H1 (cell line): Measurements from ENCODE around the gene RALGAPA1. TPM values are rescaled to one million over a fixed set of nuclear protein-coding genes. Genes with fewer than 3 reads are reported as not detected.

Experiments
- CTCF ChIA-PET: fragments of 300-600 bp; sonication (Branson Sonifier 250); formaldehyde crosslinking; loops from one replicate; lab custom pipeline; 2021; ENCODE audit not compliant: partially characterized antibody; lab: Charles Lee
- POLR2A ChIA-PET: fragments of 300-600 bp; sonication (Branson Sonifier 250); formaldehyde crosslinking; loops from one replicate; lab custom pipeline; 2021; ENCODE audit warnings: inconsistent platforms; ENCODE audit not compliant: partially characterized antibody; lab: Charles Lee
- DNase-seq, 2 experiments: peaks; one replicate each; pipeline versions ENCODE4 v3.0.0 to v3.0.0-alpha.2; 2010 to 2022; ENCODE audit warnings: low spot score in 2 of 2, low read depth in 1 of 2, mixed read lengths in 1 of 2
- FAIRE-seq: peaks from 2 replicates; lab custom pipeline; 2011; peaks lifted over from hg19 to GRCh38; lab: Jason Lieb, UNC
- H2AFZ ChIP-seq: 2 replicates; pipeline ENCODE4 v1.8.1; 2012; ENCODE audit warnings: low read length, inconsistent platforms
- H2AK5ac ChIP-seq: 2 replicates; pipeline ENCODE4 v1.6.1; 2013; ENCODE audit warnings: low read depth, low read length
- H2BK120ac ChIP-seq: replicated peaks from 2 replicates; pipeline ENCODE3; 2013; ENCODE audit warnings: low read depth, low read length, inconsistent platforms
- H2BK12ac ChIP-seq: 2 replicates; pipeline ENCODE4 v1.6.1; 2013; ENCODE audit warnings: low read depth, low read length
- H2BK15ac ChIP-seq: 2 replicates; pipeline ENCODE4 v1.6.1; 2013; ENCODE audit warnings: low read length
- H2BK20ac ChIP-seq: 2 replicates; pipeline ENCODE4 v1.6.1; 2013; ENCODE audit warnings: low read length
- H2BK5ac ChIP-seq: 2 replicates; pipeline ENCODE4 v1.6.1; 2013; ENCODE audit warnings: low read depth, low read length
- H3K14ac ChIP-seq: 2 replicates; pipeline ENCODE4 v1.6.1; 2013; ENCODE audit warnings: inconsistent platforms; ENCODE audit not compliant: insufficient read length
- H3K18ac ChIP-seq: 2 replicates; pipeline ENCODE4 v1.6.1; 2013; ENCODE audit warnings: low read length; ENCODE audit errors: extremely low read depth
- H3K23ac ChIP-seq: 2 replicates; pipeline ENCODE4 v1.6.1; 2013; ENCODE audit warnings: inconsistent platforms; ENCODE audit not compliant: insufficient read length
- H3K23me2 ChIP-seq: 2 replicates; pipeline ENCODE4 v1.6.1; 2013; ENCODE audit warnings: low read depth, low read length
- H3K27ac ChIP-seq: 2 replicates; pipeline ENCODE4 v1.6.1; 2011; ENCODE audit warnings: low read depth, low read length, inconsistent platforms
- H3K27me3 ChIP-seq, 4 experiments: replicated peaks in 1 of 4; 1 replicate in 1 of 4; 2 replicates in 3 of 4; pipeline versions ENCODE4 v1.6.1 to v1.8.1; 2011 to 2013; ENCODE audit warnings: low read length in 3 of 4, mild to moderate bottlenecking in 3 of 4, inconsistent platforms in 2 of 4, mixed read lengths in 2 of 4, moderate library complexity in 1 of 4; ENCODE audit not compliant: control insufficient read depth in 3 of 4, insufficient read depth in 3 of 4; ENCODE audit errors: extremely low read depth in 1 of 4
- H3K36me3 ChIP-seq, 4 experiments: 2 replicates each; pipeline versions ENCODE4 v1.6.1 to v1.8.1; 2011 to 2013; ENCODE audit warnings: mild to moderate bottlenecking in 4 of 4, low read length in 3 of 4, moderate library complexity in 2 of 4, control low read depth in 1 of 4, inconsistent platforms in 1 of 4; ENCODE audit not compliant: insufficient read depth in 4 of 4, control insufficient read depth in 2 of 4
- H3K4ac ChIP-seq: replicated peaks from 2 replicates; pipeline ENCODE3; 2013; ENCODE audit warnings: low read length, low read depth, mixed read lengths, inconsistent platforms; ENCODE audit not compliant: insufficient read length
- H3K4me1 ChIP-seq, 4 experiments: replicated peaks in 1 of 4; 1 replicate in 1 of 4; 2 replicates in 3 of 4; pipeline versions ENCODE4 v1.6.1 to v1.8.1; 2011 to 2013; ENCODE audit warnings: low read length in 3 of 4, inconsistent platforms in 2 of 4, mixed read lengths in 1 of 4; ENCODE audit not compliant: insufficient read depth in 4 of 4, control insufficient read depth in 3 of 4
- H3K4me2 ChIP-seq, 2 experiments: 2 replicates each; pipeline versions ENCODE4 v1.6.1 to v1.8.1; 2011 to 2013; ENCODE audit warnings: low read depth in 2 of 2, low read length in 2 of 2, control low read depth in 1 of 2, inconsistent platforms in 1 of 2, mild to moderate bottlenecking in 1 of 2; ENCODE audit not compliant: insufficient read depth in 1 of 2
- H3K4me3 ChIP-seq, 4 experiments: fragments of 200-600, 300-600 bp in 1 of 4; sonication (generic), shearing (Covaris generic), sonication (Bioruptor Twin) in 1 of 4; 2 replicates each; pipeline versions ENCODE4 v1.5.1 to v1.8.1; 2011 to 2016; ENCODE audit warnings: low read length in 4 of 4, low read depth in 3 of 4, control low read depth in 2 of 4, inconsistent platforms in 2 of 4, mild to moderate bottlenecking in 2 of 4, mixed read lengths in 1 of 4, moderate library complexity in 1 of 4; ENCODE audit not compliant: insufficient read depth in 2 of 4; ENCODE audit errors: extremely low read depth in 1 of 4
- H3K56ac ChIP-seq: replicated peaks from 2 replicates; pipeline ENCODE3; 2013; ENCODE audit warnings: low read depth, mild to moderate bottlenecking, mixed read lengths, low read length, inconsistent platforms; ENCODE audit not compliant: insufficient read length
- H3K79me1 ChIP-seq: 2 replicates; pipeline ENCODE4 v1.6.1; 2013; ENCODE audit warnings: low read depth, low read length, control low read depth
- H3K79me2 ChIP-seq, 2 experiments: 2 replicates each; pipeline versions ENCODE4 v1.6.1 to v1.8.1; 2012 to 2013; ENCODE audit warnings: low read length in 2 of 2, mild to moderate bottlenecking in 2 of 2, inconsistent platforms in 1 of 2; ENCODE audit not compliant: insufficient read depth in 2 of 2, control insufficient read depth in 1 of 2
- H3K9ac ChIP-seq, 4 experiments: replicated peaks in 1 of 4; 1 replicate in 1 of 4; 2 replicates in 3 of 4; pipeline versions ENCODE4 v1.6.1 to v1.8.1; 2011 to 2013; ENCODE audit warnings: low read depth in 3 of 4, low read length in 3 of 4, control low read depth in 2 of 4, mild to moderate bottlenecking in 2 of 4, moderate library complexity in 2 of 4, inconsistent platforms in 1 of 4; ENCODE audit errors: extremely low read depth in 1 of 4
- H3K9me3 ChIP-seq, 2 experiments: 2 replicates each; pipeline versions ENCODE4 v1.6.1 to v1.8.1; 2012 to 2013; ENCODE audit warnings: mild to moderate bottlenecking in 2 of 2, moderate library complexity in 2 of 2, control low read depth in 1 of 2, inconsistent platforms in 1 of 2, low read depth in 1 of 2, low read length in 1 of 2, mixed read lengths in 1 of 2; ENCODE audit not compliant: insufficient read depth in 2 of 2
- H4K20me1 ChIP-seq, 2 experiments: replicated peaks in 1 of 2; 2 replicates each; pipeline versions ENCODE3 to v1.8.1; 2011 to 2013; ENCODE audit warnings: inconsistent platforms in 2 of 2, low read length in 2 of 2, mild to moderate bottlenecking in 1 of 2; ENCODE audit not compliant: insufficient read depth in 2 of 2, control insufficient read depth in 1 of 2
- H4K5ac ChIP-seq: 2 replicates; pipeline ENCODE4 v1.6.1; 2013; ENCODE audit warnings: low read length, low read depth, mixed read lengths, inconsistent platforms; ENCODE audit not compliant: insufficient read length
- H4K8ac ChIP-seq: 2 replicates; pipeline ENCODE4 v1.8.0; 2013; ENCODE audit warnings: mild to moderate bottlenecking, moderate library complexity, low read length, inconsistent platforms; ENCODE audit not compliant: insufficient read depth; ENCODE audit errors: extremely low read depth
- H4K91ac ChIP-seq: replicated peaks from 2 replicates; pipeline ENCODE3; 2013; ENCODE audit warnings: low read length, mixed read lengths, inconsistent platforms; ENCODE audit not compliant: insufficient read length
- CEBPB ChIP-seq: IDR thresholded peaks from 2 replicates; pipeline ENCODE4 v1.6.1; 2012; ENCODE audit warnings: low read depth, low read length
- RAD21 ChIP-seq, 2 experiments: IDR thresholded peaks in 1 of 2; conservative IDR thresholded peaks in 1 of 2; 2 replicates each; pipeline ENCODE4 v1.6.1; 2011; ENCODE audit warnings: low read depth in 2 of 2, low read length in 2 of 2, improper control_type of control experiment in 1 of 2, inconsistent platforms in 1 of 2, mild to moderate bottlenecking in 1 of 2, moderate library complexity in 1 of 2
- RFX5 ChIP-seq: IDR thresholded peaks from 2 replicates; pipeline ENCODE4 v1.6.1; 2011; ENCODE audit warnings: low read depth, low read length, improper control_type of control experiment, borderline replicate concordance
- SAP30 ChIP-seq: fragments of 300-600 bp; sonication (generic); IDR thresholded peaks from 2 replicates; pipeline ENCODE4 v1.7.1; 2012; ENCODE audit warnings: low read length, moderate library complexity, mild to moderate bottlenecking, inconsistent platforms; ENCODE audit not compliant: insufficient read depth, insufficient replicate concordance
- YY1 ChIP-seq: IDR thresholded peaks from 2 replicates; pipeline ENCODE4 v1.6.1; 2011; ENCODE audit warnings: low read depth, mild to moderate bottlenecking, low read length
- WGBS, 2 experiments: shearing (Covaris generic) in 1 of 2; methylation state at CpG; one replicate each; pipeline versions ENCODE4 v1.1.6 to v1.1.7; 2013 to 2015; ENCODE audit warnings: low lambda C conversion rate in 2 of 2, mixed read lengths in 2 of 2, inconsistent platforms in 1 of 2, low coverage in 1 of 2, missing lambda C conversion rate in 1 of 2; ENCODE audit not compliant: insufficient replicate concordance in 2 of 2, insufficient coverage in 1 of 2, insufficient read length in 1 of 2; ENCODE audit errors: extremely low coverage in 1 of 2, missing lambda C conversion rate in 1 of 2; 5-methylcytosine and 5-hydroxymethylcytosine counted together
- polyA plus RNA-seq, 7 experiments: library from polyadenylated mRNA; depleted of rRNA in 3 of 7; stranded (reverse) in 5 of 7; unstranded in 2 of 7; fragments of >200 nt in 5 of 7; fragments of 200-250 nt in 2 of 7; gene quantifications; 1 replicate in 5 of 7; 2 replicates in 1 of 7; 4 replicates in 1 of 7; pipeline versions ENCODE4 v1.2.1 to v1.2.3, GENCODE V29; 2011 to 2013; ENCODE audit warnings: missing spikeins in 2 of 7, mixed read lengths in 2 of 7
- total RNA-seq: library from RNA; stranded (reverse); fragmentation: NEBNext Ultra II Directional; extraction: Animal tissue kit (Norgen Biotek cat#: 25700); gene quantifications from 2 replicates; pipeline ENCODE4 v1.2.1, GENCODE V29; 2021
- TF ChIP-seq, protein P1 (sequence below), 3 experiments: IDR thresholded peaks; 1 replicate in 2 of 3; 2 replicates in 1 of 3; pipeline versions ENCODE4 v1.5.1 to v1.6.1; 2011; ENCODE audit warnings: low read length in 3 of 3, mild to moderate bottlenecking in 3 of 3, inconsistent platforms in 2 of 3, low read depth in 1 of 3, moderate library complexity in 1 of 3; ENCODE audit not compliant: insufficient read depth in 1 of 3; ENCODE audit errors: control extremely low read depth in 1 of 3
- TF ChIP-seq, protein P2 (sequence below): IDR thresholded peaks from 2 replicates; pipeline ENCODE4 v1.6.1; 2012; ENCODE audit warnings: low read length, inconsistent platforms

RALGAPA1 gene
- total and polyA plus RNA-seq, 2 of the 8 experiments (the other 6 are each of a cell fraction or from before 2014, with no cell fraction given): 4.2 to 26.7 TPM

DNA sequence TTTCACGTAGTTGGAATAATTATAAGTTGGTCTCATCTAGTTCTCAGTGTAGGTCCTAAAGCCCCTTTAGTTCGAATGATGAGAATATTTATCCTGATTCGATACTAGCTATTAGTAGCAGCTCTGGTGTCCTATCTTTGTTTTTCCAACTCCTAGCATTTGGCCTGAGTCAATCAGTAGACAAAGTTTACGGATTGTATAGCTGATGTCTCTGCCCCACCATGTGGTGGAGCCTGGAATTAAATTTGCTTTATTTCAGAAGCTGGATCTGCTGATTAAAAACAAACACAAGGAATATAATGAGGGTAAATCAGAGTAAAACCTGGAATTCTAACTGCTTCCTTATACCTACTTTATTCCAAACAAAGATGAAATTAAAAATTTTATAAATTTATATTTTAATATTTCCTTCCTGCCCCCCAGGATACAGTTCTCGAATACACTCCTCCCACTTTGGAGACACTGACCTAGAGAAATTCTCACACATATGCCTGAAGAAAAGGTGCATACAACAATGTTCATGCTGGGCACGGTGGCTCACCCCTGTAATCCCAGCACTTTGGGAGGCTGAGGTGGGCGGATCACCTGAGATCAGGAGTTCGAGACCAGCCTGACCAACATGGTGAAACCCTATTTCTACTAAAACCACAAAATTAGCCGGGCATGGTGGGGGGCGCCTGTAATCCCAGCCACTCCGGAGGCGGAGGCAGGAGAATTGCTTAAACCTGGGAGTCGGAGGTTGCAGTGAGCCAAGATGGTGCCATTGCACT is 9.4 kb upstream of the RALGAPA1 start:
- POLR2A ChIA-PET: interaction anchor here (1.2 to 2.0 kb wide), 2 partner anchors 8 to 10 kb away, joined by 5 to 6 read pairs; partner anchors contain the start of genes BRMS1L and RALGAPA1
- WGBS, 2 experiments: 81% methylated on average over 12 of the region's 13 CpGs; no CpG with 5 or more reads in 1 of the 2 experiments
- CTCF ChIA-PET: interaction anchor here (0.6 to 9.9 kb wide), 17 partner anchors 9 to 1497 kb away, joined by 3 to 33 read pairs (median 3); no protein-coding TSS in a partner anchor

More for the DNA sequence above, 9.4 kb upstream of the RALGAPA1 start:
- Histone ChIP-seq H3K27me3 (no peaks in the 10 kb centered on the region), H3K14ac (no peak overlapping the region), H2BK5ac (no peak overlapping the region), H3K23ac (no peak overlapping the region), H4K20me1 (no peaks in the 10 kb centered on the region), H3K27ac (no peak overlapping the region), H3K18ac (no peak overlapping the region), H3K4ac (no peak overlapping the region), H4K8ac (no peak overlapping the region), H4K91ac (no peak overlapping the region), H3K9me3 (no peaks in the 10 kb centered on the region), H2AFZ (no peak overlapping the region), H3K23me2 (no peaks in the 10 kb centered on the region), H3K9ac (no peak overlapping the region), H3K79me2 (no peaks in the 10 kb centered on the region), H3K79me1 (no peaks in the 10 kb centered on the region), H2BK15ac (no peak overlapping the region), H3K4me3 (no peak overlapping the region), H4K5ac (no peak overlapping the region), H3K4me1 (no peaks in the 10 kb centered on the region), H2BK120ac (no peak overlapping the region), H3K56ac (no peak overlapping the region), H2AK5ac (no peak overlapping the region), H3K36me3 (no peaks in the 10 kb centered on the region), H3K4me2 (no peak overlapping the region), H2BK20ac (no peak overlapping the region), H2BK12ac (no peak overlapping the region)
- DNase-seq (no peak), FAIRE-seq (no peak)
- TF ChIP-seq, protein P1, sequence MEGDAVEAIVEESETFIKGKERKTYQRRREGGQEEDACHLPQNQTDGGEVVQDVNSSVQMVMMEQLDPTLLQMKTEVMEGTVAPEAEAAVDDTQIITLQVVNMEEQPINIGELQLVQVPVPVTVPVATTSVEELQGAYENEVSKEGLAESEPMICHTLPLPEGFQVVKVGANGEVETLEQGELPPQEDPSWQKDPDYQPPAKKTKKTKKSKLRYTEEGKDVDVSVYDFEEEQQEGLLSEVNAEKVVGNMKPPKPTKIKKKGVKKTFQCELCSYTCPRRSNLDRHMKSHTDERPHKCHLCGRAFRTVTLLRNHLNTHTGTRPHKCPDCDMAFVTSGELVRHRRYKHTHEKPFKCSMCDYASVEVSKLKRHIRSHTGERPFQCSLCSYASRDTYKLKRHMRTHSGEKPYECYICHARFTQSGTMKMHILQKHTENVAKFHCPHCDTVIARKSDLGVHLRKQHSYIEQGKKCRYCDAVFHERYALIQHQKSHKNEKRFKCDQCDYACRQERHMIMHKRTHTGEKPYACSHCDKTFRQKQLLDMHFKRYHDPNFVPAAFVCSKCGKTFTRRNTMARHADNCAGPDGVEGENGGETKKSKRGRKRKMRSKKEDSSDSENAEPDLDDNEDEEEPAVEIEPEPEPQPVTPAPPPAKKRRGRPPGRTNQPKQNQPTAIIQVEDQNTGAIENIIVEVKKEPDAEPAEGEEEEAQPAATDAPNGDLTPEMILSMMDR (IDR thresholded peaks at IDR 0.05; ENCODE audit: control extremely low read depth in 1 of 3, insufficient read depth in 1 of 3, low read depth in 1 of 3, low read length in 3 of 3): peak in 2 of 3 experiments; percentile 38 to 50; a peak in 2 of 4 replicates
- TF ChIP-seq, protein P2, sequence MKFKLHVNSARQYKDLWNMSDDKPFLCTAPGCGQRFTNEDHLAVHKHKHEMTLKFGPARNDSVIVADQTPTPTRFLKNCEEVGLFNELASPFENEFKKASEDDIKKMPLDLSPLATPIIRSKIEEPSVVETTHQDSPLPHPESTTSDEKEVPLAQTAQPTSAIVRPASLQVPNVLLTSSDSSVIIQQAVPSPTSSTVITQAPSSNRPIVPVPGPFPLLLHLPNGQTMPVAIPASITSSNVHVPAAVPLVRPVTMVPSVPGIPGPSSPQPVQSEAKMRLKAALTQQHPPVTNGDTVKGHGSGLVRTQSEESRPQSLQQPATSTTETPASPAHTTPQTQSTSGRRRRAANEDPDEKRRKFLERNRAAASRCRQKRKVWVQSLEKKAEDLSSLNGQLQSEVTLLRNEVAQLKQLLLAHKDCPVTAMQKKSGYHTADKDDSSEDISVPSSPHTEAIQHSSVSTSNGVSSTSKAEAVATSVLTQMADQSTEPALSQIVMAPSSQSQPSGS: no peak
- TF ChIP-seq SAP30 (no peak), CEBPB (no peak), RAD21 (IDR thresholded peaks at IDR 0.05 in 1 of 2, conservative IDR thresholded peaks at IDR 0.05 in 1 of 2; ENCODE audit: low read depth in 2 of 2, low read length in 2 of 2) (peak; percentile 71 to 77), YY1 (no peak), RFX5 (no peak)
